IPS DF 19.7 (cell line): ENCODE measurements around the gene STAT1.

Source experiments
- DNase-seq: peaks from one replicate; pipeline ENCODE4 v3.0.0-alpha.2; 2013; ENCODE audit warnings: low read depth, low spot score

Gene STAT1

GRCh38 chr2:191031256-191031655 is 17.3 kb upstream of the STAT1 start:
- DNase-seq = no peak

GRCh38 chr2:191030521-191031154 is 16.7 kb upstream of the STAT1 start:
- DNase-seq = no peak

- DNase-seq = no peak
These were observed 15.4 kb upstream of the STAT1 start for GRCh38 chr2:191029280-191029950.

GRCh38 chr2:191026377-191026776 is 12.4 kb upstream of the STAT1 start:
- DNase-seq = no peak

GRCh38 chr2:191025135-191025534 is 11.2 kb upstream of the STAT1 start:
- no peak for DNase-seq

- no peak for DNase-seq
These were observed 9.3 kb upstream of the STAT1 start for GRCh38 chr2:191023235-191023679.

- no peak for DNase-seq
These were observed 6.9 kb upstream of the STAT1 start for GRCh38 chr2:191020742-191021381.

- peak; percentile 83 for DNase-seq
These were observed 6.3 kb upstream of the STAT1 start for GRCh38 chr2:191020221-191020741.

GRCh38 chr2:191019376-191019775 is 5.4 kb upstream of the STAT1 start:
- DNase-seq = no peak

- no peak for DNase-seq
These were observed 4.7 kb upstream of the STAT1 start for GRCh38 chr2:191018643-191019119.

- no peak for DNase-seq
These were observed 4.1 kb upstream of the STAT1 start for GRCh38 chr2:191018048-191018447.

GRCh38 chr2:191015831-191016230 is 1.9 kb upstream of the STAT1 start:
- no peak for DNase-seq

GRCh38 chr2:191015239-191015638 is 1.3 kb upstream of the STAT1 start:
- DNase-seq = no peak

GRCh38 chr2:191014653-191015020 is 666 bp upstream of the STAT1 start:
- no peak for DNase-seq

- no peak for DNase-seq
These were observed 364 bp downstream of the STAT1 start for GRCh38 chr2:191013682-191013931.

- no peak for DNase-seq
These were observed 908 bp downstream of the STAT1 start for GRCh38 chr2:191012845-191013681.

GRCh38 chr2:191012346-191012745 is 1.6 kb downstream of the STAT1 start:
- no peak for DNase-seq

- DNase-seq = no peak
These were observed 2.8 kb downstream of the STAT1 start for GRCh38 chr2:191010887-191011885.

GRCh38 chr2:191009541-191010374 is 4.2 kb downstream of the STAT1 start:
- DNase-seq = no peak

- DNase-seq = no peak
These were observed 5.7 kb downstream of the STAT1 start for GRCh38 chr2:191008286-191008685.
